ENCODE results near the gene TMEM86A. TPM values are rescaled to one million over a fixed set of nuclear protein-coding genes. Genes with fewer than 3 reads are reported as not detected.

TMEM86A gene
- total and polyA plus RNA-seq, 5 donors = 3.6 to 6.8 (median 4.8) TPM

- Histone ChIP-seq H3K4me3 (ENCODE audit: low read length) (no peak overlapping the region), H3K27ac (ENCODE audit: low read length) (no peak overlapping the region), H3K27me3 (ENCODE audit: control insufficient read depth, insufficient read depth) (no peaks in the 10 kb centered on the region), H3K9me3 (ENCODE audit: control insufficient read depth, low read length) (no peaks in the 10 kb centered on the region), H3K4me1 (ENCODE audit: control insufficient read depth, insufficient read depth, low read length) (no peaks in the 10 kb centered on the region)
- no peak for ATAC-seq
- intact Hi-C loops (cut with DNase I) = loop anchor here in 1 of 4 donors (10.0 kb wide), 1 partner anchor 195 kb away; no protein-coding TSS in a partner anchor
- WGBS = 69% methylated on average over 4 of the region's 4 CpGs
- no peak for DNase-seq
Observed at GRCh38 chr11:18739685-18740084, 41.1 kb downstream of the TMEM86A start.

- no peak for DNase-seq
- 88% methylated on average over 3 of the region's 3 CpGs for WGBS
- Histone ChIP-seq H3K9me3 (ENCODE audit: control insufficient read depth, low read length) (no peaks in the 10 kb centered on the region), H3K27me3 (ENCODE audit: control insufficient read depth, insufficient read depth) (no peaks in the 10 kb centered on the region), H3K4me3 (ENCODE audit: low read length) (no peak overlapping the region), H3K4me1 (ENCODE audit: control insufficient read depth, insufficient read depth, low read length) (no peaks in the 10 kb centered on the region), H3K27ac (ENCODE audit: low read length) (no peak overlapping the region)
- no peak for ATAC-seq
- intact Hi-C loops (cut with DNase I) = no loop called here
Observed at GRCh38 chr11:18741783-18742182, 43.2 kb downstream of the TMEM86A start.

GRCh38 chr11:18743365-18743764, 44.8 kb downstream of the TMEM86A start:
- H3K4me1 ChIP-seq (ENCODE audit: control insufficient read depth, insufficient read depth, low read length) = no peaks in the 10 kb centered on the region
- WGBS = 88% methylated on average over 10 of the region's 10 CpGs
- DNase-seq = no peak
- ATAC-seq = no peak
- H3K27me3 ChIP-seq (ENCODE audit: control insufficient read depth, insufficient read depth) = no peaks in the 10 kb centered on the region
- intact Hi-C loops (cut with DNase I) = no loop called here
- H3K27ac ChIP-seq (ENCODE audit: low read length) = no peak overlapping the region
- no peak overlapping the region for H3K4me3 ChIP-seq (ENCODE audit: low read length)
- no peaks in the 10 kb centered on the region for H3K9me3 ChIP-seq (ENCODE audit: control insufficient read depth, low read length)

GRCh38 chr11:18743900-18744514, 45.4 kb downstream of the TMEM86A start:
- H3K27me3 ChIP-seq (ENCODE audit: control insufficient read depth, insufficient read depth) = no peaks in the 10 kb centered on the region
- H3K4me3 ChIP-seq (ENCODE audit: low read length) = no peak overlapping the region
- no peaks in the 10 kb centered on the region for H3K9me3 ChIP-seq (ENCODE audit: control insufficient read depth, low read length)
- H3K4me1 ChIP-seq (ENCODE audit: control insufficient read depth, insufficient read depth, low read length) = no peaks in the 10 kb centered on the region
- intact Hi-C loops (cut with DNase I) = no loop called here
- H3K27ac ChIP-seq (ENCODE audit: low read length) = no peak overlapping the region
- 78% methylated on average over 15 of the region's 15 CpGs for WGBS
- DNase-seq (no peak), ATAC-seq (no peak)

- no peak for DNase-seq
- Histone ChIP-seq H3K4me1 (ENCODE audit: control insufficient read depth, insufficient read depth, low read length) (no peaks in the 10 kb centered on the region), H3K27ac (ENCODE audit: low read length) (no peak overlapping the region), H3K4me3 (ENCODE audit: low read length) (no peak overlapping the region), H3K9me3 (ENCODE audit: control insufficient read depth, low read length) (no peaks in the 10 kb centered on the region), H3K27me3 (ENCODE audit: control insufficient read depth, insufficient read depth) (no peaks in the 10 kb centered on the region)
- intact Hi-C loops (cut with DNase I) = no loop called here
- WGBS = 76% methylated on average over 6 of the region's 6 CpGs
- no peak for ATAC-seq
Observed at GRCh38 chr11:18745251-18745650, 46.7 kb downstream of the TMEM86A start.

GRCh38 chr11:18748766-18749365, 50.3 kb downstream of the TMEM86A start:
- intact Hi-C loops (cut with DNase I) = no loop called here
- H3K4me3 ChIP-seq (ENCODE audit: low read length) = no peak overlapping the region
- H3K4me1 ChIP-seq (ENCODE audit: control insufficient read depth, insufficient read depth, low read length) = no peaks in the 10 kb centered on the region

GRCh38 chr11:18749681-18750319, 51.2 kb downstream of the TMEM86A start:
- Histone ChIP-seq H3K4me1 (ENCODE audit: control insufficient read depth, insufficient read depth, low read length) (no peaks in the 10 kb centered on the region), H3K27me3 (ENCODE audit: control insufficient read depth, insufficient read depth) (no peaks in the 10 kb centered on the region), H3K4me3 (ENCODE audit: low read length) (no peak overlapping the region), H3K9me3 (ENCODE audit: control insufficient read depth, low read length) (no peaks in the 10 kb centered on the region), H3K27ac (ENCODE audit: low read length) (no peak overlapping the region)
- 62% methylated on average over 12 of the region's 12 CpGs for WGBS
- DNase-seq = no peak
- ATAC-seq = peak; percentile 34 to 40
- intact Hi-C loops (cut with DNase I) = no loop called here

More at GRCh38 chr11:18748766-18749365, 50.3 kb downstream of the TMEM86A start:
- ATAC-seq (no peak), DNase-seq (no peak)
- 72% methylated on average over 13 of the region's 13 CpGs for WGBS
- Histone ChIP-seq H3K27ac (ENCODE audit: low read length) (no peak overlapping the region), H3K9me3 (ENCODE audit: control insufficient read depth, low read length) (no peaks in the 10 kb centered on the region), H3K27me3 (ENCODE audit: control insufficient read depth, insufficient read depth) (no peaks in the 10 kb centered on the region)

GRCh38 chr11:18750944-18751343, 52.4 kb downstream of the TMEM86A start:
- no peaks in the 10 kb centered on the region for H3K9me3 ChIP-seq (ENCODE audit: control insufficient read depth, low read length)
- DNase-seq (no peak), ATAC-seq (no peak)
- intact Hi-C loops (cut with DNase I) = no loop called here
- H3K4me3 ChIP-seq (ENCODE audit: low read length) = no peak overlapping the region
- no peak overlapping the region for H3K27ac ChIP-seq (ENCODE audit: low read length)
- 85% methylated on average over 3 of the region's 3 CpGs for WGBS
- H3K4me1 ChIP-seq (ENCODE audit: control insufficient read depth, insufficient read depth, low read length) = no peaks in the 10 kb centered on the region
- no peaks in the 10 kb centered on the region for H3K27me3 ChIP-seq (ENCODE audit: control insufficient read depth, insufficient read depth)

GRCh38 chr11:18752502-18752901, 53.9 kb downstream of the TMEM86A start:
- 45% methylated on average over 3 of the region's 3 CpGs for WGBS
- no peak overlapping the region for H3K27ac ChIP-seq (ENCODE audit: low read length)
- H3K4me1 ChIP-seq (ENCODE audit: control insufficient read depth, insufficient read depth, low read length) = no peaks in the 10 kb centered on the region
- no peaks in the 10 kb centered on the region for H3K27me3 ChIP-seq (ENCODE audit: control insufficient read depth, insufficient read depth)
- no peaks in the 10 kb centered on the region for H3K9me3 ChIP-seq (ENCODE audit: control insufficient read depth, low read length)
- no peak overlapping the region for H3K4me3 ChIP-seq (ENCODE audit: low read length)
- intact Hi-C loops (cut with DNase I) = no loop called here
- DNase-seq = no peak
- ATAC-seq = no peak

- H3K4me1 ChIP-seq (ENCODE audit: control insufficient read depth, insufficient read depth, low read length) = no peaks in the 10 kb centered on the region
- ATAC-seq (no peak), DNase-seq (no peak)
- H3K27me3 ChIP-seq (ENCODE audit: control insufficient read depth, insufficient read depth) = no peaks in the 10 kb centered on the region
- H3K27ac ChIP-seq (ENCODE audit: low read length) = no peak overlapping the region
- 43% methylated on average over 5 of the region's 5 CpGs for WGBS
- H3K9me3 ChIP-seq (ENCODE audit: control insufficient read depth, low read length) = no peaks in the 10 kb centered on the region
- H3K4me3 ChIP-seq (ENCODE audit: low read length) = no peak overlapping the region
- intact Hi-C loops (cut with DNase I) = no loop called here
Observed at GRCh38 chr11:18754308-18754707, 55.7 kb downstream of the TMEM86A start.
